ENCODE measurements around the gene RBM19.
"Not testable (repeated sequence)": the region's sequence is repeated elsewhere in the genome, so short reads cannot be mapped to it uniquely, and the experiment has no call there.

RBM19 gene

GRCh38 chr12:113827539-113828114 lies 138.5 kb downstream of the RBM19 start:
- DNase-seq (ENCODE audit: low spot score) = no peak

- DNase-seq (ENCODE audit: low spot score) = no peak
These were observed 139.2 kb downstream of the RBM19 start for GRCh38 chr12:113826805-113827538.

GRCh38 chr12:113825705-113826104 lies 140.4 kb downstream of the RBM19 start:
- DNase-seq (ENCODE audit: low spot score) = no peak

GRCh38 chr12:113823816-113824215 lies 142.3 kb downstream of the RBM19 start:
- no peak for DNase-seq (ENCODE audit: low spot score)

GRCh38 chr12:113823016-113823415 lies 143.1 kb downstream of the RBM19 start:
- no peak for DNase-seq (ENCODE audit: low spot score)

- DNase-seq (ENCODE audit: low spot score) = no peak
These were observed 145.3 kb downstream of the RBM19 start for GRCh38 chr12:113820842-113821241.

GRCh38 chr12:113820309-113820708 lies 145.8 kb downstream of the RBM19 start:
- DNase-seq (ENCODE audit: low spot score) = no peak

- no peak for DNase-seq (ENCODE audit: low spot score)
These were observed 146.6 kb downstream of the RBM19 start for GRCh38 chr12:113819495-113819894.

GRCh38 chr12:113818833-113819232 lies 147.3 kb downstream of the RBM19 start:
- DNase-seq (ENCODE audit: low spot score) = peak; percentile 75

- DNase-seq (ENCODE audit: low spot score) = no peak
These were observed 147.8 kb downstream of the RBM19 start for GRCh38 chr12:113818283-113818682.

GRCh38 chr12:113816866-113817265 lies 149.3 kb downstream of the RBM19 start:
- DNase-seq (ENCODE audit: low spot score) = no peak

GRCh38 chr12:113815031-113815430 lies 151.1 kb downstream of the RBM19 start:
- DNase-seq (ENCODE audit: low spot score) = no peak

GRCh38 chr12:113813229-113813541 lies 152.9 kb downstream of the RBM19 start:
- DNase-seq (ENCODE audit: low spot score) = no peak

- DNase-seq (ENCODE audit: low spot score) = no peak
These were observed 153.5 kb downstream of the RBM19 start for GRCh38 chr12:113812411-113813228.

GRCh38 chr12:113809462-113810220 lies 156.5 kb downstream of the RBM19 start:
- not testable (repeated sequence) for DNase-seq (ENCODE audit: low spot score)

GRCh38 chr12:113808095-113808951 lies 157.8 kb downstream of the RBM19 start:
- no peak for DNase-seq (ENCODE audit: low spot score)

- DNase-seq (ENCODE audit: low spot score) = no peak
These were observed 160.5 kb downstream of the RBM19 start for GRCh38 chr12:113805673-113806072.

- no peak for DNase-seq (ENCODE audit: low spot score)
These were observed 161.0 kb downstream of the RBM19 start for GRCh38 chr12:113804961-113805600.

- no peak for DNase-seq (ENCODE audit: low spot score)
These were observed 162.4 kb downstream of the RBM19 start for GRCh38 chr12:113803759-113804140.

GRCh38 chr12:113802966-113803758 lies 163.0 kb downstream of the RBM19 start:
- no peak for DNase-seq (ENCODE audit: low spot score)

All from HuH-7 (cell line).